GM10266 (cell line): ENCODE data around the gene UFD1.

Experiments
- DNase-seq: peaks from one replicate; pipeline ENCODE4 v3.0.0; 2012; ENCODE audit errors: extremely low spot score
- TF ChIP-seq, protein P1 (sequence below): IDR thresholded peaks from 2 replicates; pipeline ENCODE4 v1.5.1; 2012; ENCODE audit warnings: mild to moderate bottlenecking, low read depth; ENCODE audit not compliant: control insufficient read depth, insufficient read depth; ENCODE audit errors: missing control alignments

The UFD1 gene

DNA sequence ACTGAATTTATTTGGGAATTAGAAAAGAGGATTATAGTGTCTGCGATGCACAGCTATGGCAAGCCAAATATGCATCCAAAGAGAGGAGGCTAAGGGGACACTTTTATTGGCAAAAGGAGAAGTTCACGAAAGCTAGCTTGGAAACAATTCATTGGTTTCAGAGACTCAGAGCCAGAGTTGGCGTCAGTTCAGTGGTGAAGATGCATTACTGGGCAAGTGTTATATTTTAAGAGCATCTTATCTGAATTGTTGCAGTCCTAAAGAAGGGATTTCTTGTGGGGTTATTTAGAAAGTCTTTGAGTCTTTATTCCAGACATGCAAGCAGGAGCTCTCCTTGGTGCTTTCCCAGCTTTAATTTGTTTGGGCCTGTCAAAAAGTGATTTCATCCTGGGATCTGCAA lies 30.2 kb upstream of the UFD1 start:
- DNase-seq, result no peak
- TF ChIP-seq, protein P1, sequence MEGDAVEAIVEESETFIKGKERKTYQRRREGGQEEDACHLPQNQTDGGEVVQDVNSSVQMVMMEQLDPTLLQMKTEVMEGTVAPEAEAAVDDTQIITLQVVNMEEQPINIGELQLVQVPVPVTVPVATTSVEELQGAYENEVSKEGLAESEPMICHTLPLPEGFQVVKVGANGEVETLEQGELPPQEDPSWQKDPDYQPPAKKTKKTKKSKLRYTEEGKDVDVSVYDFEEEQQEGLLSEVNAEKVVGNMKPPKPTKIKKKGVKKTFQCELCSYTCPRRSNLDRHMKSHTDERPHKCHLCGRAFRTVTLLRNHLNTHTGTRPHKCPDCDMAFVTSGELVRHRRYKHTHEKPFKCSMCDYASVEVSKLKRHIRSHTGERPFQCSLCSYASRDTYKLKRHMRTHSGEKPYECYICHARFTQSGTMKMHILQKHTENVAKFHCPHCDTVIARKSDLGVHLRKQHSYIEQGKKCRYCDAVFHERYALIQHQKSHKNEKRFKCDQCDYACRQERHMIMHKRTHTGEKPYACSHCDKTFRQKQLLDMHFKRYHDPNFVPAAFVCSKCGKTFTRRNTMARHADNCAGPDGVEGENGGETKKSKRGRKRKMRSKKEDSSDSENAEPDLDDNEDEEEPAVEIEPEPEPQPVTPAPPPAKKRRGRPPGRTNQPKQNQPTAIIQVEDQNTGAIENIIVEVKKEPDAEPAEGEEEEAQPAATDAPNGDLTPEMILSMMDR, result no peak

DNA sequence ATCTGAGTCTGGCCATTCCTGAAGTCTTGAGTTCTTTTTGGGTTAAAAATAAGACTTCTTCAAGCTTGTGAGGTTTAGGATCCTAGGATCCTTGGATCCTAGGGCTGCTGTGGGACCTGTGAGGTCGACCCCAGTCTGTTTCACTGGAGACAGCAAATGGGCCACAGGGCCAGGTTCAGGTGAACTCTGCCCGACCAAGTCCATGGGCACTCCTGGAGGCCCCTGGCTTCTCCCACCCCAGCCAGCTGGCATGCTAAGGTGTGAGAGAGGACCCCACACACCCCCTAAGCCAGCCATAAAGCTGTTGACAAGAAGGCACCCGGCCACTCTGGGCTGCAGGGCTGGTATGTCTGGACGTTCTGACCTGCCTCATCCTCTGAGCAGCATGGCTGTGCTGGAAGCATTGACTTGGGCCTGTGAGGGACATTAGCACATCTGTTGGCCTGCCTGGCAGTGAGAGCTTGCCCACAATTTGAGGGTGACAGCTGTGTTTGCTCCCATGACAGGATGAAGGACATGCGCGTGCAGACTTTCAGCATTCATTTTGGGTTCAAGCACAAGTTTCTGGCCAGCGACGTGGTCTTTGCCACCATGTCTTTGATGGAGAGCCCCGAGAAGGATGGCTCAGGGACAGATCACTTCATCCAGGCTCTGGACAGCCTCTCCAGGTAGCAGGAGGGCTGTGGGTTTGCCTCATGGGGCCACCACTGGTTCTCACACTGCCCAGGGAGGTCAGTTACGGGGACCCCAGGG lies 29.2 kb upstream of the UFD1 start:
- no peak for DNase-seq

DNA sequence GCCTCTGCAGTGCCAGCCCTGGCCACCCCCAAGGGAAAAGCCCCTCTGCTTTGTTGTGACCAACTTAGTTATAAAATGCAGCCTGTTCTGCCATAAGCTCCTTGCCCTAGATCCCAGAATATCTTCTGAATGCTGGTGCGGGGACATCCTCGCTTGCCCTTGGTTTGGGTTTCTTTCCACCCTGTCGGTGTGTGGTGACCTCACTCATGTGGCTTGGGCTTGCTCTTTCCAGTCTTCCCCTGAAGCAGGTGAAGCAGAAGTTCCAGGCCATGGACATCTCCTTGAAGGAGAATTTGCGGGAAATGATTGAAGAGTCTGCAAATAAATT lies 28.5 kb upstream of the UFD1 start:
- no peak for DNase-seq
- TF ChIP-seq, protein P1, result no peak

More for the DNA sequence above, 29.2 kb upstream of the UFD1 start:
- TF ChIP-seq, protein P1, result no peak

DNA sequence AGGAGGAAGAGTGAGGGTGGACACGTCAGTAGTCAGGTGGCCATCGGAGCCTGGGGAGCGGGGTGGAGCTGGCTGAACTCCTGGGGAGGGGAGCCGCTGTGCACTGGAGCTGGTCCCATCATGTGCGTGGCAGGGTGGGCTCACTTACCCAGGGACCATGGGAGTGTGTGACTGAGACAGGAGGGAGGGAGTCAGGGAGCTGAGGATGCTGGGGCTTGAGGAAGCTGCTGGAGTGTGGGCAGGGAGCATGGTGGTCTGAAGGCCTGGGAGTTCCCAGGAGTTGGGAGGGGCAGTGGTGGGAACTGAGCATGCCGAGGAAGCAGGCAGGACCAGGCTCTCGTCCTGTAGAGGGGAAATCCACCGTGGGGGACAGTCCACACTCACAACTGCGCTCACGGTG lies 27.2 kb upstream of the UFD1 start:
- TF ChIP-seq, protein P1, result no peak
- no peak for DNase-seq

DNA sequence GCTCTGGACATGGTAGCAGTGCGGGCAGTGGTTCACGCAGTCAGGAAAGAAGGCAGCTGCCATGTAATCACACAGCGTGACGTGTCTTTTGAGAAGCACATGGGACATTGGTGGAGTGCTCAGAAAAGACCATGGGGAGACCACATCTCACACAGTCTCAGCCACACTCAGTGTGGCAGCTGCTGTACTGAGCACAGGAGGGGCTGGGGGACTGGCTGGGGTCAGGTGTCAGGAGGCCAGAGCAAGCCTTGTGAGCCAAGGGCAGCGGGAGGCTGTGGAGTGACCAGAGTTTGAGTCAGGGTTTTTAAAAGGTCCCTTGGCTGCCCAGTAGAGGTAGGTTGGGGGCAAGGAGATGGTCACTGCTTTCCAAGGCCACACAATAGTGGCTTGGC lies 26.7 kb upstream of the UFD1 start:
- DNase-seq, result no peak
- TF ChIP-seq, protein P1, result no peak

DNA sequence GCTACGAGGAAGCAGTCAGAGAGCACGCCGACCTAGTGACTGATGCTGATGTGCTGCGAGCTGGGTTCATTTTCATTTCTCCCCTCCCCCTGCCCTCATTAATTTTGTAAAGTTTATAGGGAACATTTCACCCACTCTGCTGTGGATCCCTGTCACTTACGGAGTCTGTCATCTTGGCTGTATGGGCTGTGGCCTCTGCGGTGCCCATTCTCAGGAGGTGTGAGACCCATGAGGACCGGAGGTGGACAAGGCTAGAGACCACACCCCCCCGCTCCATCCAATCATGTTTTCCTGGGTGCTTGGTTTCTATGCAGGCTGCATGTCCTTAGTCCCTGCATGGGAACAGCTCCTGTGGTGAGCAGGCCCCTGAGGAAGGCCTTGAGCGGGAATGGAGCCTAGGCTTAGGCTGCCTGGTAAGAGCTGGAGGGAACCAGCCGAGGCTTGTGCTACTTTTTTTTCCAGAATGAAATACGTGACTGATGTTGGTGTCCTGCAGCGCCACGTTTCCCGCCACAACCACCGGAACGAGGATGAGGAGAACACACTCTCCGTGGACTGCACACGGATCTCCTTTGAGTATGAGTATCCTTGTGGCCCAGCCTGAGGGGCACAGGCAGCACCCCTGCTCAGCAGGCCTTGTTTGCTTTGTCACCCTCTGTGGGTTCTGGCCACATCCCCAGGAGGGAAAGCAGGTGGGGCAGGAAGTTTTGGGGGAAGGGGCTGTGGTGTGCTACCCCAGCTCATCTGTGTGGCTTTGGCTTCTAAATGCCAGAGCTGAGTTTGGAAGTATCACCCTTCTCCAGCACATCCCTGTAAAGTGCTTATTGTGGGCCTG lies 26.1 kb upstream of the UFD1 start:
- TF ChIP-seq, protein P1, result no peak
- DNase-seq, result no peak

DNA sequence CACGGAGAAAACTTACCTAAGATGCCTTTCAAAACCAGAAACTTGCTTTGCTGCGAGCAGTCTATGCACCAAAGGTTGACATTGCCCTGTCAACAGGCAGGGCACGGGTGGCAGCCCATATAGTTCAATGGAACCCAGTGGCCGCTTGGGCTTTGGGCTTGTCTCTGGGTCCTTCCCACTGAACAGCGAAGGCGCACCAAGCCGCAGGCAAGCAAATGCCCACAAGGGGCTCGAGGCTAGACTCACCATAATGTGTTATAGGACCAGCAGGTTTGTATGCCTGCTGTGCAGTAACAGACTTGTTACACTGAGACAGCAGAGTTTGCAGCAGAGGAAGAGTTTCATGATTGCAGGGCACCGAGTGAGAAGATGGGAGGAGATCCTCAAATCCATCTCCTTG lies 24.9 kb upstream of the UFD1 start:
- TF ChIP-seq, protein P1, result no peak
- DNase-seq, result no peak
